Tongue (tissue), 1 donor: ENCODE measurements around the gene LITAF. TPM values are rescaled to one million over a fixed set of nuclear protein-coding genes. Genes with fewer than 3 reads are reported as not detected.

Experiments
- total RNA-seq: library from RNA; depleted of rRNA; stranded (reverse); fragments of >200 nt; gene quantifications from one replicate; pipeline ENCODE4 v1.2.3, GENCODE V29; 2014

The LITAF gene
- total RNA-seq, 1 donor from 2014 or later = 38.9 TPM

Other genes with a start within 250 kb of the LITAF start
- 12.5 TPM for gene RMI2, start 241.5 kb downstream of the LITAF start, total RNA-seq
- 27.9 TPM for gene SNN, start 81.5 kb upstream of the LITAF start, total RNA-seq
- gene TXNDC11, start 155.9 kb upstream of the LITAF start, total RNA-seq = 33.6 TPM
- 71.3 TPM for gene ZC3H7A, start 210.3 kb upstream of the LITAF start, total RNA-seq